ENCODE measurements around the gene CYB561A3.
"Not testable (repeated sequence)": the region's sequence is repeated elsewhere in the genome, so short reads cannot be mapped to it uniquely, and the experiment has no call there.

The CYB561A3 gene, protein sequence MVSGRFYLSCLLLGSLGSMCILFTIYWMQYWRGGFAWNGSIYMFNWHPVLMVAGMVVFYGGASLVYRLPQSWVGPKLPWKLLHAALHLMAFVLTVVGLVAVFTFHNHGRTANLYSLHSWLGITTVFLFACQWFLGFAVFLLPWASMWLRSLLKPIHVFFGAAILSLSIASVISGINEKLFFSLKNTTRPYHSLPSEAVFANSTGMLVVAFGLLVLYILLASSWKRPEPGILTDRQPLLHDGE

DNA sequence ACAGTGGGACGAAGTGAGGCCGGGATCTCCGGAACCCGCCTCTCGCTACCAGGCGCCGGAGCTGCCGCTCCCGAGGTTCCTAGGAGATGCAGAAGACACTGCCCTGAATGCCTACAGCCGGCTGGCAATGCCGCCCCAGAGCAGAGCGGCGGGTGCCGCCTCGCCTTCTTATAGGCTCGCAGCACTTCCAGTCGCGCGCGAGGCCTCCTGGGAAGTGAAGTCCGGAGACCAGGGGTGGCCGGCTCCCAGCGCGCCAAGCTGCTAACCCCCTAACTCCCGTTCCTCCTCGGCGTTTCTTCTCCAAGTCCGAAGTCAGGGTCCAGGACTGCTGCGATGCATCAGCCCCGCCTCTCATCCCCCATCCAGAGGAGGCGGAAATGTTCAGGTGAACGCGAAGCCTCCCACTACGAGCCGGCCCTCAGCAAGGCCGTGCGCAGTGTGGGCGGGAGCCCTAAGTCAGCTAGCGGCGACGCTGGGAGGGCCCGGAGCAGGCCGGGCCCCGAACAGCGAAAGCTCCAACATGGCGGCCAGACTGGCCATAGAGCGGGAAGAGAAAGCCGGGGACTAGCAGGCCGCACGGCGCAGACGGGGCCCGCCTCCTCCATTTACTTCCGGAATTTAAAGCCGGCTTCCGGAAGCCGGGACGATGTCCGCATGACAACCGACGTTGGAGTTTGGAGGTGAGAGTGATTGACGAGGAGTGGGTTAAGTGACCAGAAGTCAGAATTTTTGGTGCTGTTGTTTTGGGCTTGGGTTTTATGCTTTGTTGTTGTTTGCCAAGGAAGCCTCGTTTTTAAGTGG lies at the start of gene CYB561A3, which contains the start of gene TMEM138:
Gene CYB561A3, minus strand, starts transcription at position 142 of the 801 bp plus-strand sequence. CDS start 5,169 bp downstream, outside the sequence.
Gene TMEM138, plus strand, starts transcription at position 634 of the 801 bp plus-strand sequence. CDS start 2,017 bp downstream, outside the sequence.
- peak; percentile 74 for DNase-seq

DNA sequence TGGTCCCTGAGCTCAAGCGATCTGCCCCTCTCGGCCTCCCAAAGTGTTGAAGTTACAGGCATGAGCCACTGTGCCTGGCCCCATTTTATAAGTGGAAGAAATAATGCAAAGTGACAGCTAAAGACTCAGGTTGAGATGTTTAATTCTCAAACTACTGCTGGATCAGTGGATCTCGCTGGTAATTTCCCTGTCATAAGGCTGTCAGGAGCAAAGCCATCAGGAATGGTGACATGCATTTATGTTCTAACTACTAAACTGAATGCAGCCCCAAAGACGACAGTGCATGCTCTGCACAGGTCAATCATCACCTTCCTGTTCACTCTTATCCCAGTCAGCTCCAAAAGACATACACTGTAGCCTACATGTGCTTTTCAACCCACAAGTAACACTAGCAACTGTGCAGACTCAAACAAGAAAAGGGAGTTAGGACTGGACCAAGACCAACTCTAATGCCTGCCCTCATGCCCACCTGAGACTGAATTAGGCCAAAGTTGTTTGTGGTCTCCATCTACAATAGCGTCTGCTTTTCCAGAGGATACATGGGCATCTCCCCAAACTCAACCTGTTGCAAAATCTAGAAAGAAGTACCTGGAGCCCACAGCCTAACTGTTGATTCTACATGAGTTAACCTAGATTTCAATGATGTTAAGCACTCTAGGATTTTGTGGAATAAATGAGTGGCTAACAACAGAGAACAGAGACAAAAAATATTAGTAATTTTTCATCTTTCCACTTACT lies 45.5 kb upstream of the CYB561A3 start:
- no peak for DNase-seq

DNA sequence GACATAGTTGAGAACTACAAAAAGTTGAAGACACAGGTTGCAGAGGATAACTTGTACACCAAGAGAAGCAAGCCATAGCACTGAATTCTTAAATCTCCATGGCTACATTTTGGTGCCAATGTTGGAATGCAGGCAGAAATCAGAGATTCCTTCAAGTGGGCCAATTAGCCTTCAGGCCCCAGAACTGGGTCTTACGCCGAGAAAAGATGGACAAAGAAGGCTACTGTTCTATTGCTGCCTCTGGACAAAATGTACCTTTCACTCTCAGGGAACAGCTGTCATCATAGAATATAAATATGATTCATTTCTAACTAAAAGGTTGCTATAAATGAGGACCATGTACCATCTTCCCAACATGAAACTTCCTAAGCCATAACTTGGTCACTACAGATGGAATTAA lies 44.4 kb upstream of the CYB561A3 start:
- no peak for DNase-seq

DNA sequence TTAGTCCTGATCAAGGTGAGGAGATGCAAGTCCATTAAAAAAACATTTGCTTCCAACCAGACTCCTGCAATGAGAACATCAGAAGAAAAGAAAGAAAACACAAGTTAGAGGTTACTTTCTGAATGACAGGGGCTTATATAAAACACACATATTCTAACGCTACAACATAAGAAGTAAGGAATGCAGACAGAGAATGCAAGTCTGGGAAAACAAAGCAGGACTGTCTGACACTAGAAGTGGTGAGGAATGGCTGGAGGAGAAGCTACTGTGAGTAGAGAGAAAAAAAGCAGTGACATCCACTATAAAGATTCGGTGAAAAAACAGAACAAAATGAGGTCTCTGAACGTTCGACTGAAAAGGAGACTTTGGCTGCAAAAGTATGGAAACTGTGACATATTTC lies 43.0 kb upstream of the CYB561A3 start:
- no peak for DNase-seq

DNA sequence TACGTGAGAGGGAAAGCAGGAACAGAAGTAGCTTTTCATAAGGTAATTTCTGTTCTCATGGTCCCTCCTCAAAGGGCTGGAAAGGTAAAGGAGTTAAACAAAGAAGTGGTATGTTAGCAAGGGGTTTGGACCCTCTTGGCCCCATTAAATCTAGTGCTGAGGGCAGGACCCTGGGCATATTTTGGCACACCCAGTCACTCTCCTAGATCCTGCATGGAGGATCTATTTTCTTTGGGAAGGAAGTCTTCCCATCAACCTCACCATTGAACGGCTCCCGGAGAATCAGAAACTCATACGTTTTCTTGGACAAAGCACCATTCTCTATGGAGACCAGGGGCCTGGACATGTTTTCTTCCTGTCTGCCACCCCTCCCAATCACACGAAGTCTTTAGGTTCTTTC lies 42.4 kb upstream of the CYB561A3 start:
- no peak for DNase-seq

DNA sequence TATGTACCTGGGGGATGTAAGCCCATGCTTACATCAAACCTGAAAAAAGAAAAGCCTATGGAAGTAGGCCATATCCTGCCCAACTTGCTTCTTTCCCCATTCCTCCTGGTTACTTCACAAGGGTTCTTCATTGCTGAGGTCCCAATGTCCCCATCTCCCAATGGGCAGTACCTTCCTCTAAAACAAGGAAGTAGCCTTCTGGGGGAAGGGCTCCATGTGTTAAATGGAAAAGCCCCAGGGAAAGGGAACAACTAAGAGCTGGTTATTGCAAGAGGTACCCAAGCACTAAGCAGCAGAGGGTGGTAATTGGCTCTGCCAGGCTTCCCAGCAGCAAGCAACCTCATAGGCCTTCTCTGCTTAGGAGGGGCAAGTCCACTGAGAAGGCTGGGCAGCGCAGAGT lies 42.0 kb upstream of the CYB561A3 start:
- DNase-seq, result no peak

DNA sequence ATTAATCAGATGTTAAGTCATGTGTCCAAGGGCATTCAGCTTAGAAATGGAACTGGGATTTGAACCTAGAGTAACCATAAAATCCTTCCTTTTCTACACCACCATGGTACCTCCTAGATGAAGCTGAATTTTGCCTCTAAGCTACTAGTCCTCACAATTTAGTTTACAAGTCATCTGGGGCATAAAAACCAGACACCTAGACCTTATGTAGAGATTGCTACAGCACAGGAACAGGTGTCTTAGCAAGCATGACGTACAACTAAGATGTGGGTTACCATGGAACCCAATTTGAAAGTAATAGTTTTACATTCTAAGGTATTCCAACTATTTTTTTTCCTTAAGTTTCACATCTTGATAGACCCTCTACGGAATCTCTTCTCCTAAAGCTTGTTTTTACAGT lies 39.9 kb upstream of the CYB561A3 start:
- DNase-seq, result no peak

DNA sequence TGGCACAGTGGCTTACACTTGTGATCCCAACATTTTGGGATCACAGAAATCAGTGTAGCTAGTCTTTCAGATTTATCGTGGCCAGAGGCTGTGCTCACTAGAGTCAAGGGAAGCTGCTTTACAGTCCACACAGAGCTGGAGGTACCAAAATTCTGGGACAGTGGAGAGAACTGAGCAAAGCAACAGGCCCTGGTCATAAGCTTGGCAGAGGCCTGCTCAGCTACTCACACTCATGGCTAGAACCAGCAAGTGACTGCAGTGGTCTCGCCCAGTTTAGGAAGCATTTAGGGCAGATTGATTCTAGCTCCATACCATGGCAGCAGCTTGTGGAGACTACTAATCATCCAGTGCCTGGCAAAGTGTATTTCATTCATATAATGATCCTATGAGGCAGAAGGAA lies 39.5 kb upstream of the CYB561A3 start:
- no peak for DNase-seq

DNA sequence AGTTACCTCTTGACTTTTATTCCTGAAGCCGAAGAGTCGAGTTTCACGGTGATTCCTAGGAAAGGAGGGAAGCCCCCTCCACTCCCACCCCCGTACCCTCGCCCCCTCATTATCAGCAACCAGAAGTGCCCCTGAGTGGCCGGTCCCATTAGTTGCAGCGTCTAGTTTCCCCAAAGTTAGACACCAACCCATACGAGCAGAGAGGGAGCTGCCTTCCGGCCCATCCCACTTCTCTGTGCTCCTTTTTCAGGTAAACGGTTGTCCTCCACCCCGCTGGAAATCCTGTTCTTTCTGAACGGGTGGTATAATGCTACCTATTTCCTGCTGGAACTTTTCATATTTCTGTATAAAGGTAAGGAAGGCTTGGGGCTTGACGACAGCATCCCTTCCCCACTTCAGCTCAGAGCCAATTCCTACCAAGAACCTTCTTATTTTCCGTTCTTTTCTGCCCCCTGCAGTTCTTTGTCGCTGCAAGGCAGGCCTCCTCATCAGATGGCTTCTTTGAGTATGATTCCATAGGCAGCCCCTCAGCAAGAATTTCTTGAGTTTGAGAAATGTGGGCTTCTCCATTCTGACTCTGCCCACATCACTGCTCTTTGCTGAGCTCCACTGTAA lies 31.4 kb upstream of the CYB561A3 start:
- DNase-seq, result no peak

DNA sequence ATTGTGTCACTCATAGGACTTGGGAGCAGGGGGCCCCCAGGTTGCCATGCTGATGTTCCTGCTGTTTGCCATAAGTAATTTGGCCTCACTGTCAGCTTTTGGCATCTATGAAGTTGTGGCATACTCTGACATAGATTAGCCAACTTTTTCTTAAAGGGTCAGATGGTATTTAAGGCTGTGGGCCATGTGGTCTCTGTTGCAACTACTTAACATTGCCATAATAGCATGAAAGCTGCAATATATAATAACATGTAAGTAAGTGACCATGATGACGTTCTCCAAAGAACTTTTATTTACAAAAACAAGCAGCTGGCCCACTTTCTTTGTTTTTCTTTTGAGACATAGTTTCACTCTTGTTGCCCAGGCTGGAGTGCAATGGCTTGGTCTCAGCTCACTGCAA lies 28.5 kb upstream of the CYB561A3 start:
- DNase-seq, result no peak

DNA sequence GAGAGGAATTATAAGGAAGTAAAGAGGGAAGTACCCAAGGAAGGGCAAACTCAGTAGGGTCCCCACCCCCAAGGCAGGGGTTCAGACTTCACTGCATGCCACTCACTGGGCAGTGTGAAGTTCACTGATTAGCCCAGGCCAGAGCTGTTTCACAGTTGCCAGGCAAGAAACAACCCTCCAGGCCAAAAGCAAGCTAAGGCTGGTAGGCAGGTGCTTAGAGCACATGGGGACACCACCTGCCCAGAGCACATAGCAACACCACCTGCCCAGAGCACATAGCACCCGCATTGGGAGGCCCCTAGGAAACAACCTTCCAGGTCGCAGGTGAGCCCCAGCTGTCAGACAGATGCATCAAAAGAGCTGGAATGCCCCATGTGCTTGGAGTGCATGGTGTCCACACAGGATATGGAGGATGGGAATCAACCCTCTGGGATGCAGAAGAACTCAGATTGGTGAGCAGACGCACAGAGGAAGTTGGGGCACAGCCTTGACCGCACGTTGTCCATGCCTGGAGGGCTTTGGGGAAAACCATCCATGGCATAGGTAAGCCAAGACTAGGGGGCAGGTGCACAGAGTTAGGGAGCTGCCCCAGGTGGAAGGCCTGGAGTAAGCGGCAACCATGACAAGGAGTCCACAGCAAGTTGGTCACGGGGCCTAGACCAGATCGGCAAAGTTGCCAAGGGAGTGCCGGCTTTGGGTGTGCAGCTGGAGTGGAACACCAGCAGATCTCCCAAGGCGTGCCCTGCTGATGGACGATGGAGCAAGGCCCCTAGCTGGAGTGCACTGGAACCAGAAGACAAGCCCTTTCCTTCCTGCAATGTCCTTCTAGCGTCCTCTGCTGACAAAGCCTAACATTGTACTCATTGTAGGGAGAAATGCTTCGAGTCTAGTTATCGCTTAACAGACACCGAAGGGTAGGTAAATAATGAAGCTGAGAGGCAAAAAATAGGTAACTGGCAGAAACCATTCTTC lies 22.9 kb upstream of the CYB561A3 start:
- DNase-seq, result no peak

DNA sequence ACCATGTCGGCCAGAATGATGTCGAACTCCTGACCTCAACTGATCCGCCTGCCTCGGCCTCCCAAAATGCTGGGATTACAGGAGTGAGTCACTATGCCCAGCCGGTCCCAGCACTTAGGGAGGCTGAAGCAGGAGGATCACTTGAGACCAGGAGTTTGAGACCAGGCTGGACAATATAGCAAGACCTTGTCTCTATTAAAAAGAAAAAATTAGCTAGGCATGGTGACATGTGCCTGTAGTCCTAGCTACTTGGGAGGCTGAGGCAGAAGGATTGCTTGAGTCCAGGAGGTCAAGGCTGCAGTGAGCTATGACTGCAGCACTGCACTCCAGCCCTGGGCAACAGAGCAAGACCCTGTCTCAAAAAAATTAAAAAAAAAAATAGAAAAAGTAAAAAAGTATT lies 22.2 kb upstream of the CYB561A3 start:
- DNase-seq, result not testable (repeated sequence)

DNA sequence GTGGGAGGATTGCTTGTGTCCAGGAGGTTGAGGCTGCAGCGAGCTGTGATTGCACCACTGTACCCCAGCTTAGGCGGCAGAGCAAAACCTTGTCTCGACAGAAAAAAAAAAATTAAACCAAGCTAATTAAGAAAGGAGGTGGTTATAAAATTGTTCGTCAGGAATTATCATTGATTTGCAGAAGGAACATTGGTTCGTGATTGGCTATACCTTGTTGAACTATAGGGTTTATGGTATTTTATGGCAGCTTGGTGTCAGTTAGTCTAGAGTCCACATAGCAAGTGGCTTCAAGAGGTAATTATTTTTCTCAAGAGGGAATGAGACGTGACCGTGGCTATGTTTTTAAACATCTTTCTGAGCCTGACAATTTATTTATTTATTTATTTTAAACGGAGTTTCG lies 19.2 kb upstream of the CYB561A3 start:
- DNase-seq, result no peak

DNA sequence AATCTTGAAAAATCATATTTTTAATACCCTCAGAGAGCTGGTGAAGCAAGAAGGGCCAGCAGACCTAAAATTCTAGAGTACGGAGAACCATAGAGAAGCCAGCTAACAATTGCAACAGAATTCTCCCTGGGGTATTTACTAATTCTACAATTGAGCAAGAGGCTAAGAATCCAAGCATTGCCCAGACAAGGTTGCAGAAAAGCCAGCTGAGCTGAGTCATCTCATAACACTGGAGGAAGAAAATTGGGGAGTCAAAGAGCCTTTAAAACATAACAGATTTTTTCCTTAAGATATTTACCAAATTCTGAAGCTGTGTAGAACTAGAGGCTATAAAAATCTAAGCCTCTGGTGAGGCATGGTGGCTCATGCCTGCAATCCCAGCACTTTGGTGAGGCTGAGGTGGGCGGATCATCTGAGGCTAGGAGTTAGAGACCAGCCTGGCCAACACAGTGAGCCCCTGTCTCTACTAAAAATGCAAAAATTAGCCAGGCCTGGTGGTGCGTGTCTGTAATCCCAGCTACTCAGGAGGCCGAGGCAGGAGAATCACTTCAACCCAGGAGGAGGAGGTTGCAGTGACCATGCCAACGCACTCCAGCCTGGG lies 17.1 kb upstream of the CYB561A3 start:
- no peak for DNase-seq

DNA sequence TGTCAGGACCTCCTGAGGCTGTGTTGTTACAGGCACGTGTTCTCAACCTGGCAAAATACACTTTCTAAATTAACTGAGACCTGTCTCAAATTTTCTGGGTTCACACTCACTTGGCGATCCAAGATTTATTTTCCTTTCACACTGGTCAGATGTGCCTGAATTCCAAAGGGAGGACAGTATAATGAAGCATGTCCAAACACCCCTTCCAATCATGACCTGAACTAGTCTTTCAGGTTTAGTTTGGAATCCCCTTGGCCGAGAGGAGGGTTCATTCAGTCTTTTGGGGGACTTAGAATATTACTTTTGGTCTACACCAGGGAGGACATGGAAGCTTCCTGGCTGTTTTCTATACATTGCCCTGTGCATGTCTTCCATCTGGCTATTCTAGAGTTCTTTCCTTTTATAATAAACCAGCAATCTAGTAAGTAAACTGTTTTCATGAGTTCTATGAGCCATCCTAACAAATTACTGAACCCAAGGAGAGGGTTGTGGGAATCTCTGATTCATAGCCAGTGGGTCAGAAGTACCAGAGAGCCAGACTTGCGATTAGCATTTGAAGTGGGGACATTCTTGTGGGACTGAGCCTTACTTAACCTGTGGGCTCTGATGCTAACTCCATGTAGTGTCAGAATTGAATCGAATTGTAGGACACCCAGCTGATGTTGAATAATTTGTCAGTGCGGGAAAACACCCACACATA lies 15.9 kb upstream of the CYB561A3 start:
- DNase-seq, result no peak

DNA sequence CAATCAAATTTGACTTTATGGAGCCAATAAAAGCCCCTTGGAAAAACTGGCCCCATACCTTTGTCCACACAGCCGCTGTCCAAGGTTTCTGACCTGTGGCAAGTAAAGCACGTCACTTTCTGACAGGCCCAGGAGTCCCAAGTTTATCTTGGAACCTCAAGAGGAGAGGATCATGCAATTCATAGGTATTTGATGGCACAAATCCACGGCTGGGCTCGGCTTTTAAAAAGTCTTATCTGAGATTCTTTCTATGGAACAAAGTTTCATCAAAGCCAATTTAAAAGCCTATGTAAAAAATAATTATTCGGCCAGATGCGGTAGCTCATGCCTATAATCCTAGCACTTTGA lies 14.1 kb upstream of the CYB561A3 start:
- DNase-seq, result no peak

DNA sequence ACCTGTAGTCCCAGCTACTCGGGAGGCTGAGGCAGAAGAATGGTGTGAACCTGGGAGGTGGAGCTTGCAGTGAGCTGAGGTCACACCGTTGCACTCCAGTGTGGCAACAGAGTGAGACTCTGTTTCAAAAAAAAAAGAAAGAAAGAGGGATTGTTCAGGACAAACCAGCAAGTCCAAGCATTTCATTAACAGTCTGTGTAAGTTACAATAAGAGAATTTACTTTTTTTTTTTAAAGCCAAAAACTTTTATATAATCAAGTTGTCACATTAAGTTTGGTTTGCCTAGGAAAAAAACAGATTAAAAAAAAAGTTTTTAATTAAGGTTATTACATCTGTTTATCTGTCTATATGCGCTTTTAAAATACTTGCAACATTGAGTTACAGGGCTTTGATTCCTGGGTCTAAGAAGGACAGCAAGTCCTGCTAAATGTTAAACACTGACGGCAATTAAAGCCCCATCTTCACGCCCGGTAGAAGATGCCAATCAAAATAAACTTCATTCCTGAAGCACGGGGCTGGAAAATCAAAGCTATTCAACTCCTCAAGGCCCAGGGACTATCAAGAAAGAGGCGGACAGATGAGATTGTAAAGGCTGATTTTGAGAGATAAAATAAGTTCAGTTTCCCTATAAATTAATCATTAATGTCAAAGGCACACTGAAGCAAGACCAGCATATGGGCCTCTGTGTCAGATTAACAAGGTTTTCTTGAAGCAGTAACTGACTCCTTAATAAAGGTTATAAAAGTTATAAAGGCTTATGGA lies 11.2 kb upstream of the CYB561A3 start:
- DNase-seq, result no peak

DNA sequence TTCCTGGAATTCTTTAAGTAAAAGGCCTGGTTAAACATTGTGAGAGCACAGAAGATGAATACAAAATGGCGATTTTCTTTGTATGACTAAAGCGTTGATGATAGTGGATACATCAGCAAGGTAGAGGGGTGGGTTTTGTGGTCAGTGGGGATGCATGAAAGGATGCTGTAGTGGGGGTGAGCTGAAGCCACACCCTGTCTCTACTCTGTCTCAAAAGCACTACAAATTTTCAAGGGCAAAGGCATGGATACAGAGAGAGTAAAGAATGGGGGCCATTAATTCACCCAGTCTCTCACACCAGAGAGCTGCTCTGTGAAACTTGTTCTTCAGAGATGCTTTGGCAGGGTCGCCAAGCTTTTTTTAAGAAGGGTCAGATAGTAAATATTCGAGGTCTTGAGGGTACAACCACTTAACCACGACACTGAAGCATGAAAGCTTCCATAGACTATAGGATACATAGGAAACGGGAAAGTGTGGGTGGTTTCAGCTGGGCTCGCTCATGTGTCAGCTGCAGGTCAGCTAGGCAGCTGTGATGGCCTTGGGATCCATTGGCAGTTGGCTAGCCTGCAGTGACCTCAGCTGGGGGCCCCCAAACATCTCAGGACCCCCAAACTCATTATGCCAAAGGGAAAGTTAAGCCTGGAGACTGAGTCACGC lies 8.8 kb upstream of the CYB561A3 start:
- no peak for DNase-seq

Data from NCI-H1436 treated with DMSO at 0.1 percent for 48 hours (cell line).